Globus pallidus (tissue), 1 donor: ENCODE results near the gene TMX4.

Experiments
- DNase-seq: peaks from one replicate; pipeline ENCODE4 v3.0.0-alpha.2; 2015; ENCODE audit warnings: low spot score

Gene TMX4

DNA sequence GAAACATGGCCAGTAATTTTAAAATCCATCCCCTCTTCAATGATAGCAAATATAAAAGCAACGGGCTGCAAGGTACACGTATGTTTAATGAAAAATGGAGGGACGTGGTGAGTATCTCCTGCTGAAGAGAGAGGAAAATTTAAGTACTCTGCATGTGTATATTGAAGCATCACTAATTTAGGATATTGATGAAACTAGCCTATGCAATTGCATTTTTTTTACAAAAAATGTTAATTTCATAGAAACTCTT, 362 bp upstream of the TMX4 start:
- DNase-seq, result no peak

DNA sequence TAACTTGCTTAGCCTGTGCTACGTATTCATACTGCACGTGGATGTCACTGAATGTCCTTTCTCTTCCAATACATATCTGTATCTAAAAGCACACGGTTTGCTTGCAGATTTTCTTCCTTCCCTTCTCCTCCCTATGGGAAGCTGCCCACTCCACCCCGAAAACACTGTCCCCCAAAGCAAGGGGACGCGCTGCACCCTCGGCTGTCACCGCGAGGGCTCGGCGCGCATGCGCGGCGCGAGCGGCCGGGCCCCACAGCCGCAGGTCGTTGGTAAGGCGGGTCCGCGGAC, 659 bp downstream of the TMX4 start:
- peak; percentile 79 for DNase-seq

DNA sequence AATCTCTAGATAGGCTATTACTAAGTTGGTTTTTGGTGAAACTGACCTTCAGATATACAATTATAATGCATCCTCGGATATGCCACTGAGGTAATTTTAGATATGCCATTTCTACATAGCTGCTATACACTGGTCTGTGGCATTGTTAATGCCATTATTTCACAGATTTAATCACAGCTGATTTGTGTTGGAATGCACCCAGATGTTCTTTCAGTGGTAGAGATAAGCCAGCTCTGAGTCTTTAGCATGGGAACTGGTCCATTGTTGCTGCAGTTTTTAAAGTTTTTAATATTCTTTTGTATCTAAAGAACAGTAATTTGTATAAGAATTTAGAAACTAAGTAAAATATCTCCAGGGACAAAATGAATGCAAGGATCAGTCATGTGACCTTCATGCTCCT, 6.8 kb downstream of the TMX4 start:
- no peak for DNase-seq

DNA sequence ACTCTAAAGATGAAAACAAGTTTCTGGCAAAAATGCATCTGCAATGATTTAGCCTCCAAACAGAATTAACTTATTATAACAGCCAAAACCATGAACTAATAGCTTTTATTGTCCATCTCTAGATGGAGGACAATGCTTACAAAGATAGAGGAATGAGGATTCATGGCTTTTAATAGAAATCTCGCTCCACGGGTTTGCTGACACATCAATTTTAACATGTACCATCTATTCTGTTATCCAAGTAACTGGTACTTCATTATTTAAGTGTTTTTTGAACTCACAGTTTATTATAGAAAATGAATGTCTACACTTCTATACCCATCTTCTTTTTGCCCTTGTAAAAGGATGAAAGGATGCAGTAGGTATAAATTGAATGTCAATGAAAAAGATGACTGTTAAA, 10.8 kb downstream of the TMX4 start:
- DNase-seq, result no peak

DNA sequence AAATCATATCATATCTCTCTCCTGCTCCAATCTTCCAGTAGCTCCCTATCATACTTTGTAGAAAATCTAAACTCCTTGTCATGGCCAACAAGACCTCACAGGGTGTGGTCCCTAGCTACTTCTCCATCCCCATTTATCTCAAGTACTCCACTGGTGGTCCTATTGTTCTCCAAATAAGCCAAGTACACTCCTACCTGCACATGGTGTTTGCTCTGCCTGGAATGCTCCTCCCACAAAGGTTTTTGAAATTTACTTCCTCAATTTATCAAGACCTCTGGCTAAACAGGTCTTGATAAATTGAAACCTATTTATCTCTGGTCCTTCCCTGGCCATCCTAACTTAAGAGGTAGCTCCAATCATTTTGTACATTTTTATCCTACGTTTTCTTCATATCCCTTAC, 12.1 kb downstream of the TMX4 start:
- DNase-seq, result no peak

DNA sequence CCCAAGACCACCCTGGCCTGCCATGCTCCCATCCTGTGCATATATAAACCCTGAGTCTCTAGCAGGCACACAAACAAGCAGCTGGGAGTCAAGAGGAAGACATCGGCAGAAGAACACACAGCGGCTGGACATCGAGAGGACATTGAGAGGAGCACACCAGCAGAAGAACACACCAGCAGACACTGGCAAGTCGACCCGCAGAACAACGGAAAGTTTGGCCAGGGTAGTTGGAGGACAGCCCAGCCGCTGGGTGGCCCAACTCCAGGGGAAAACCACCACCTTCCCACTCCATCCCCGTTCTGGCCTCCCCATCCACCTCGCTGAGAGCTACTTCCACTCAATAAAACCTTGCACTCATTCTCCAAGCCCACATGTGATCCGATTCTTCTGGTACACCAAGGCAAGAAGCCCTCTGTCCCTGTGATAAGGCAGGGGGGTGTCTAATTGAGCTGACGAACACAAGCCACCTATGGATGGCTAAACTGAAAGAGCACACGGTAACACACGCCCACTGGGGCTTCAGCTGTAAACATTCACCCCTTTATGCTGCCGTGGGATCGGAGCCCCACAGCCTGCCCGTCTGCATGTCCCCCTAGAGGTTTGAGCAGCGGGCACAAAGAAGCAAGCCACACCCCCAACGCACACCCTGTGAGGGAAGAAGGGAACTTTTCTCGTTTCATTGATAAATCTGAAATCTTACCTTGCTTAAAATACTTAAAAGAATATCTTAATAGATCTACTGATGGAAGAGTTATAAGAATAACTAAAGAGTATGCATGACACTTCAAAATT, 13.8 kb downstream of the TMX4 start:
- no peak for DNase-seq

DNA sequence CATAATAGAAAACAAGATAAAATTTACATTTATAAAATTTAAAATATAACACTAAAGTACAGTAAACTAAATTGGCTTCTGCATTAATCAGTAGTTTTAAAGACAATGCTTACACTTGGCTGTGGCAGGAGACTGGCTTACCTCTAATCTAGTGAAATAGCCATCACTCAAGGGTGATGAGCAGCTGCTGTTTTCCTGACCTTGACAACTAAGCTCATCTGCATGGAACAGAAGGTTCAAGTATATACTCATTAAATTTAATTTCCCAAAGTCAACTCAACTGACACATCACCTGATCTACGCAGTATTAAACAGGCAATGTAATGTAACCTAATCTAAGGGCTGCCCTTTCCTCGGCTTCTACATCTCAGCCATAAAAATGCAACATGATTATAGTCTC, 14.5 kb downstream of the TMX4 start:
- no peak for DNase-seq

DNA sequence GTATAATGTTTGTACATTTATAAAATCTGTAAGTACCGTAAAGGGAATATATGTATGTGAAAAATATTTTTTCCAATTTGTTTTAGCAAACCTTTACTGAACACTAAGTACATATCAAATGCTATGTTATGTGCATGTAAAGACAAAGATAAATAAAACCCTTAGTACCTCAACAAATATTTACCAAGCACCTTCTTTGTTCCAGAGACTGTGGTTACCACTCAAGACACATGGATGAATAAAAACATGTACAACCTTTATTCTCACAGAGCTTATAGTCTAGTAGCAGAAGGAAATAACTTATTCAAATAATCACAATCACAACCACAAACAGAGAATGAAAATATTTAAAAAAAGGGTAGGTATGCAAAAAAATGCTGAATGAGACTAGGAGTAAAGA, 17.5 kb downstream of the TMX4 start:
- DNase-seq, result no peak

DNA sequence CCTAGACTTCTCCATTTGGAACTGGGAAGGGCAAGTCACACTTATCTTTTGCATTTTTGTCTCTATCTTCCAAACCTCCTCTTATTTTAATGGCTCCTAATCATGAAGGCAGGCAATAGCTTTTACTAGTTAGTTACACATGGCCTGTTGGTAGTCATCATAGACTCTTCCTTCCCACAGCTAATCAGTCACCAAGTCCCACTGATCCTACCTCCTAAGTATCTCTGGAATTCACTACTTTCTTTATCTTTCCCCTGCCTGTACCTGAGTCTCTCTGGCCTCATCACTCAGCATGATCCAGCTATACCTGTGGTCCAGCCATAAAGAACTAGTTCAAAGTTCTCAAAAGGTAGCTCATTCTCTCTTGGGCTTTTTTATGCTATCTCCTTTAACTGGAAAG, 18.8 kb downstream of the TMX4 start:
- DNase-seq, result no peak

DNA sequence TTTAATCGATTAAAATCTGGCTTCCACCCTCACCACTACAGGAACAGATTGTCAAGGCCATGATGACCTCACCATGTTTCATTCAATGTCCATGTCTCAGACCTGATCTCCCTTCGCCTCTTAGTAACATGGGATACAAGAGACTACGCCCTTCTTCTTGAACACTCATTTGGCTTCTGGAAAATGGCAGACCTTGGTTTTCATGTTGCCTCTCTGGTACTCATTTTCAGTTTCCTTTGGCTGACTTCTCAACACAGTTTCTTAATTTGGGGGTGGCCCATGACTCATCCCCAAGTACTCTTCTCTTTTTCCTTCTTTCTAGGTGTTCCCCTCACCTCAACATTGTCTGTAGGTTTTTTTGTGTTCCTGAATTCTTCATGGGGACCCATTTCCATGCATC, 22.7 kb downstream of the TMX4 start:
- DNase-seq, result no peak

DNA sequence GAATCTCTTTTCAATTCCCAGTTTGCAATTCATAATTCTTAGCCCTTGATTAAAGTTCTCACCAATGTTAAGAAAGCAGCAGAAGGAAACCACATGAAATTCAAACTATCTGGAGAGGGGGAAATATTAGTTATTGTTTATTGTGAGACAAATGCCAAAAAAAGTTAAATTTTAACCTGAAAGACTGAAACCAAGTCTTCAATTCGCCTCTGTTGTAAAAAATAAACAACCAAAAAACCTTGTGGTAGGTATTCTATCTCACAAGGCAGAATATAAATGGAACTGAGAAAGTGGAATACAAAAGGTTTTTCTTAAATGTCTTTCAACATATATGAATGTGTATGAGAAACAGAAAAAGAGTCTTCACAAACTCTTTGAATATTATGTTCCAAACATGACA, 24.8 kb downstream of the TMX4 start:
- DNase-seq, result no peak

DNA sequence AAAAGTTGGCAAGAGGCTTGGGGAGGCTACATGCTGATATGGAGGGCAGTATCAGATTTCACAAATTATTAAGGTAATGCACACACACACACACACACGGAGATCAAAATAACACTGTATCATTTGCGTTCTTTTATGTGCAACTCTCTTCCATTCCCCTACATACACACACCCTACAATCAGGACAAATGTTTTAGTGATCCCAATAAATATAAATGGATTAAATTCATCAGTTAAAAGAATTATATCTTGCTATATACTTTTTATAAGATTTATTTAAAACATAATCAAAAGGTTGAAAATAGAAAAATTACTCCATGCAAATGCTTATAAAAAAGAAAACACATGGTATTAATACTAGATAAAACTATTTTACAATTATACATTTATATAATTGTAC, 25.9 kb downstream of the TMX4 start:
- DNase-seq, result no peak

DNA sequence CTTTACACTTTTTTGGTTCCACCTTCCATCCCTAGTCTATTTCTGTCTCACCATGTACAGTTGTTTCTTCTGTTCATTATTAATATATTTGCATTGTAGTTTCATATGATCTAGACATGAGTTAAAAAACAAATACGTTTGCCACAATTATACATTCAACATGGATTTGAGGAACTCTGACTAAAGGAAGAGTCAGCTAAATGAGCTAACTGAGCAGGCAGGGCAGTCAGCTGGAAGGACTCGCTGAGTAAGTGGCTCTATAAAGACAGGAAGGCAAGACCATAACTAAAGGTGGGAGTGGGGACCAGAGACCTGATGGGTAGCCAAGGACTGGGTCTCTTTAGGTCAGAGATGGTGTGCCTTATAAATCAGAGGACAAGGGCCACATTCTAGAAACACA, 26.3 kb downstream of the TMX4 start:
- no peak for DNase-seq

DNA sequence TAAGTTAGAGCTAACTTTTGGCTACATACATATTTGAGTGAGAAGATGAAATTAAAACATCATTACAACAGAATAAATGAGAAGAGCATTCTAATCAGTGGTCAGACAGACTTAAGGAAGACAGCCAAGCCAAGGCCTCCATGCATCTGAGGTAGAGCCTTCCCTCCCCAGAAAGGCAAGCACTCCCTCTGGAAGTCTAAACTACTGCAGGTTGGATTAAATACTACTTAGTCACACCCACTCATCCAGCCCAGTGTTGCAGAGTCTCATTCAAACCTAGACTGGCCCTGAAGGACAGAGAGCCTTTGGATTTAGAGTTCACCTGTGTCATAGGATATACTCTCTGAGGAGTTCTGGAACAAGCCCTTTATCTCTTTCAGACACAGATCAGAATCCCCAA, 29.2 kb downstream of the TMX4 start:
- DNase-seq, result no peak

DNA sequence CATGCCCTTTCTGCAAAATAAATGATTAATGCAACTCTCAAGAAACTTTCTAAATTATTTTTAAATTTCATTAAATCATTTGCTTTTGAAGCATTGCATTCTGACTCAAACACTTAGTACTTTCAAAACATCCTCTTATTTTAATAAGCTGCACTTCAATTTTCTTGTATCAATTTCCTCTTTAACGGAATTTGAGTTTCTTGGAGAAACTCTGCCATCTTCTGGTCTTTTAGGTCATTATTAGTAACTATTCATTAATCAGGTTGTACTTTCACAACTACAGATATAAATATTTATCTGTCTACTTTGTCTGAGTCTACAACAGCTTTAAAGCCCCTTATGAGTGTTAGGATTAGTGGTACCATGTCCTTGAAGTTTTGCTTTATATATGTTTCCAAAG, 30.2 kb downstream of the TMX4 start:
- no peak for DNase-seq

DNA sequence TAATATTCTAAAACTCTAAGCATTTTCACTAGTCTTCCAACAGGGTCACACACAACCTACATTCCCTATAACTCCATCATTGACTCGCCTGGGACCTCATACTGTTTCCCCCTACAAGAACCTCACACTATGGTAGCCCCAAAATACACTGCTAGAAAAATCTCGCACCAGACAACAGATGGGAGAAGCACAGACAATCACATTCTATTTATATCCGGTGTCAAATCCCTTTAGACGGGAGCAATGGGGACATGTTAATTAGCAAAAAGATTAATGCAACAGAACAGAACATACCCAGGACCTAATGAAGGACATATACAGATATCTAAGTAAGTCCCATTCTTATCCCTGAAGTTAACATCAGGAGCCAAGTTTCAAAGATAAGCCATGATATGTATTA, 33.6 kb downstream of the TMX4 start:
- DNase-seq, result no peak

DNA sequence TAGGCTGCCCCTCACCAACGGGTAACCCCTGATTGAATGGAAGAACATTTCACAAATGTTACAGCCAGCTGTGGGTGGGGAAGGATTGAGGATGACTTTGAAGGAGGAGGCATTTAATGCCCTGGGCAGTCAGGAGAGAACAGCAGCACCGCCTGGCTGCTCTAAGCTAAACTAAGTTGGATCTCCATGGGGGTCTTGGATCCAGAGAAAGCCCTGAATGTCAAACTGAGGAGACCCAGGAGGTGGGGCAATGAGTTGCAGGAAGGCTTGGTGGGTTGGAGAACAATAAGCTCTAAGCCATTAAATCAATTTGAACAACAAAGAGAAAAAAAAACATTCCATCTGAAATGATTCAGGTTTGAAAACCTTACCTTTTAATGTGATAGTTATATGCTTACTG, 35.4 kb downstream of the TMX4 start:
- DNase-seq, result no peak

DNA sequence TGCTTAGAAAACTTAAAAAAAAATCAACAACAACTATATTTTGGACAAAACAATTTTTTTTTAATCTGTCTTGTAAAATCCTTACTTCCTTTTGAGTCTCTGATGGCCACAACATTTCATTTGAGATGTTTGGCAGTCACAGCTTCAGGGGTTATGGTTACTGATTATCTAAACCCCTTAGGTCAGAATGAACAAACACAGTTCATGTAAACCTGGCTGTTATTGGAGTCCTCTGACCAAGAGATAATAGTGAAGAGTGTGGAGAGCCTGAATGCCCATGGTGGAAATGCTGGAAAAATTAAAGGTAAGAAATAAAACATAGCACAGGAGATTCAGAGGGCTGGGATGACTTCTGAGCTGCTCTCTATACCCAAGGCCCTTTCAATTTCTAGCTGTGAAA, 38.2 kb downstream of the TMX4 start:
- DNase-seq, result no peak

DNA sequence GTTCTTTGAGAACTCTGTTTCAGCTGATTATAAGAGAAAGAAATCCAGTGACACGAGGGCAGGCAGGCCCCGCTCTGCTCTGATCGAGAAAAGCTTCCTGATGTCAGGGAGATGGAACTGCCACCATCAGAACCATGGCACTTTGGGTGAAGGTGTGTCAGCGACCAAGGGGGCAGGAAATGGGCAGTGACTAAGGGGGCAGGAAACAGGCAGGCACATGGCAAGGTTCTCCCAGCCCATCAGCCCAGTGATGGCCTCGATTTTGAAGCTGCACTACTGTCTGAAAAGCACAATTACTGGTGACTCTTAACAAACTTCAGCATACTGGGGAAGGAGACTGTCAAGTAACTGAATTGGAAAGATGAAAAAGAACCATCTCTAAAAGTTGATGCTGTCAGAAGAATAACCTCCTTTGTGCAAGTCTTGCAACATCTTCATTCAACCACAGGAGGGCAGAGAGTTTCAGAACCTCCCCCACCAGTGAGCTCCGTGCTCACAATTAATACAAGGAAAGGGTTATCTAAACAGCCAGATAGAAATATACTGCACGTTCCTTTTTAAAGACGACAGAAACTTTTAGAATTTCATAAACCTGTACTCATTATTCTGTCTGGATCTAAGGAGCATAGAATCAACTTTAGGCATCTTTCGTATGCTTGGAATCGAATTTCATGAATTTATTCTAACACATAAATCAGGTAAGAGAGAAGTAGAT, 39.1 kb downstream of the TMX4 start:
- peak; percentile 46 for DNase-seq

DNA sequence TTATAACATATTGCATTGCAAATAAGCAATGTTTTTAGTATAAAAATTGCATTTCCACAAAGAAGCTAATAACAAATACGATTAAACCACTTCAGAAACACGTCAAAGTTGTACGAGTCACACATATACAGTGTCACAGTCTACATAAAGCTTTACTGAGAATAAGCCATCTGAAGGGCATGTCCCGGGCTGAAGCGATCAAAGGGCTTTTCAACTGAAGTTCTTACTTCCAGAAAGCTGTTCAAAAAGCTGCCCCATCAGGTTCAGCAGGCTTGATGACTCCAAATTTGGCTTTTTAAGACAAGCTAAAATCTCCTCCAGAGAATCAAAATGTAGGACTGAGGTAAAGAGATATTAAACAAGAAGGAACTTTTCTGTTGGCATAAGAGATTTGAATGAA, 41.9 kb downstream of the TMX4 start:
- no peak for DNase-seq

DNA sequence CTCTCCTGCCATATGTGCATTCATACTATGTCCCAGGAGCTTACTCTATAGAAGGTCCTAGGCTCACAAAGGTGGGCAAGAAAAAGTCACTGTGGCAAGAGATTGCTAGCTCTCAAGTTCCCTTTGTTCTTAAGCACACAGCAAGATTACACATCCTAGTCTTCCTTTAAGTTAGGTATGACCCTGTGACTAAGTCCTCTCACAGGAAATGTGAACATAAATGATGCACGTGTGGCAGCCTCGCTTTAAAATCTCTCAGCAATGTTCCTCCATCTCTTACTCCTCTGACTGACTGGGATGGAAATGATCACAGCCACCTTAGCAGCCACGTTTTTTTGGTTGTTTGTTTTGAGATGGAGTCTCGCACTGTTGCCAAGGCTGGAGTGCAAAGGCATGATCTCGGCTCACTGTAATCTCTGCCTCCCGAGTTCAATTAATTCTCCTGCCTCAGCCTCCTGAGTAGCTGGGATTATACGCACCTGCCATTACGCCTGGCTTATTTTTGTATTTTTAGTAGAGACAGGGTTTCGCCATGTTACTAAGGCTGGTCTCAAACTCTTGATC, 43.6 kb downstream of the TMX4 start:
- no peak for DNase-seq

DNA sequence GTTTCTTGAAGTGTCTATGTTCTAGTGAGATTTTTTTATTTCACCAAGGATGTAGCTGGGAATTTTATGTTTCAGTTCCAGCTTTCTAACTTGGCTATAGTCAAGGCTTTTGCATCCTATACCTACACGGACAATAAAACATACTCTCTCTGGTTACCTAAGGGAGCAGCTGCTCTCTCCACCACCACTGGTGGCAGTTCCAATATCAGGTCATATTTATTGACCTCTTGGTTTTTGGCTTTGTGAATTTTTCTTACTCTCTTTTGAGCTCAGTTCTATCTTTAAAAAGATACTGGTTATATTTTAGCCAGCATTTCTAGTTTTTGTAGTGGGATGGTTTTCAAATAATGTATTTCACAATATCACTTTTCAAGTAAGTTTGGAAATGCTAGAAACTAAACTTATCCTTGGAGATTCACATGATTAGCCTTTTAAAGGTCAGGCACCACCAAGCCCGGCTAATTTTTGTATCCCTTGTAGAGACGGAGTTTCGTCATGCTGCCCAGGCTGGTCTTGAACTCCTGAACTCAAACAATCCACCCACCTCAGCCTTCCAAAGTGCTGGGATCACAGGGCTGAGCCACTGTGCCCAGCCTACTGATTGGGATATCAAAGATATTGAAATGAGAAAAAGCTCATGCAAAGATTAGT, 44.7 kb downstream of the TMX4 start:
- DNase-seq, result no peak

DNA sequence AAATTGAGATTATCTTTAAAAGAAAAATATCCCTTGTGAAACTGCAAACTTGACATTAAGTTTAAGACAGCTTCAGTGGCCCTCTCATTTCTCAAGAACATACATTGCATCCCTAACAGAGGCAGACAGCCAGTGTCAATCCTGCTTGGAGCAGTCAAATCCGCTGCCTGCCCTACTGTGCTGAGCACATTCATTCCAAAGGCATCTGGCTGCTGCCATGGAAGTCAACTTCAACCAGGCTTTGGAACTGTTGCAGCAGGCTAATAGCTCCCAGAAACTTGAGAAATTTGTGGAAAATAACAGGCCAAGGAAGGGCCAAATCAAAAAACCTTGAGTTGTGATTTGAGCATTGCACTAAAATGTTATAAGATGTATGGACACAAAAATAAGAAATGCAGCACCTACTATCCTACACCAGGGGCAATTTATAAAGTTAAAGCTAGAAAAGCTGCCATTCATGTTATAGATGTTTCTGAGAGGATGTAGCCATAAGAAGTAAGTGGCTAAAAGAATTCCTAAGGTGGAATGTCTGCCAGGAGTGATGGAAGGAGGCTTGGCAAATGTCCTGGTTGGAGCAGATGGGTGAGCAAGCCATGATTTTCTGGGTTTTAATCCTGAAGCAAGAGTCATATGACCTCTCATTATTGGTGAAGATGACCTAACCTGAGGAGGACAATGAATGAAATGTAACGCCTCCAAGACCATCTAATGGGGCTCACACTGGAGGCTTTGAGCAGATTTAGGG, 47.9 kb downstream of the TMX4 start:
- DNase-seq, result no peak
